Uterus (tissue), 4 donors: ENCODE measurements around the gene KPNA5. TPM values are rescaled to one million over a fixed set of nuclear protein-coding genes. Genes with fewer than 3 reads are reported as not detected.

Source experiments
- DNase-seq, 2 donors: peaks; one replicate each; pipeline ENCODE4 v3.0.0-alpha.2; 2019 to 2020
- H3K27ac ChIP-seq, 2 donors: fragments of 200-600 bp; sonication (generic); 1 replicate in 1 of 2; 2 replicates in 1 of 2; pipeline ENCODE4 v1.5.1; 2016 to 2018
- H3K27me3 ChIP-seq, 2 donors: fragments of 200-600 bp; sonication (generic); one replicate each; pipeline ENCODE4 v1.5.1; 2018 to 2019; ENCODE audit warnings: control low read depth in 1 of 2
- H3K36me3 ChIP-seq, 2 donors: fragments of 200-600 bp; sonication (generic); one replicate each; pipeline ENCODE4 v1.5.1; 2019; ENCODE audit warnings: control low read depth in 1 of 2
- H3K4me1 ChIP-seq, 2 donors: fragments of 200-600 bp; sonication (generic); one replicate each; pipeline ENCODE4 v1.5.1; 2018 to 2019; ENCODE audit warnings: control low read depth in 1 of 2
- H3K4me3 ChIP-seq, 2 donors: fragments of 200-600 bp; sonication (generic); 1 replicate in 1 of 2; 2 replicates in 1 of 2; pipeline ENCODE4 v1.5.1; 2018 to 2019; ENCODE audit warnings: mild to moderate bottlenecking in 1 of 2
- H3K9me3 ChIP-seq, 2 donors: fragments of 200-600 bp; sonication (generic); one replicate each; pipeline ENCODE4 v1.5.1; 2019; ENCODE audit warnings: control low read depth in 1 of 2
- CTCF ChIP-seq, 4 experiments: fragments of 200-600 bp in 2 of 4; fragments of 450-650 bp in 2 of 4; sonication (generic) in 2 of 4; IDR thresholded peaks; one replicate each; pipeline ENCODE4 v1.5.1; 2016 to 2019; ENCODE audit warnings: antibody characterized with exemption in 4 of 4, mild to moderate bottlenecking in 2 of 4, moderate library complexity in 1 of 4
- POLR2A ChIP-seq, 2 donors: fragments of 450-650 bp; IDR thresholded peaks; one replicate each; pipeline ENCODE4 v1.6.1; 2016; ENCODE audit warnings: antibody characterized with exemption in 2 of 2, mild to moderate bottlenecking in 1 of 2, moderate library complexity in 1 of 2
- intact Hi-C: fragments of 100-400 bp; cut with DNase I; formaldehyde crosslinking; loops from one replicate; pipeline ENCODE4 v1.15.1; 2023; ENCODE audit warnings: low total_unique reads
- total RNA-seq, 4 donors: library from RNA; depleted of rRNA in 3 of 4; stranded (reverse); fragments of >200 nt in 3 of 4; gene quantifications; one replicate each; pipeline versions ENCODE4 v1.1.0 to v1.2.4, GENCODE V29; 2014 to 2023
- donor health status: DM: yes; HTN: yes; CAD: no.

KPNA5 gene
- total RNA-seq, 4 donors from 2014 or later: 5.6 to 48.3 (median 27.7) TPM

GRCh38 chr6:116666869-116667268 lies 14.1 kb upstream of the KPNA5 start:
- H3K36me3 ChIP-seq: no peaks in the 10 kb centered on the region
- no peak overlapping the region for H3K4me3 ChIP-seq
- intact Hi-C loops: no loop called here
- no peaks in the 10 kb centered on the region for H3K9me3 ChIP-seq
- H3K27me3 ChIP-seq: no peaks in the 10 kb centered on the region
- DNase-seq: no peak
- H3K27ac ChIP-seq: no peak overlapping the region
- H3K4me1 ChIP-seq: no peaks in the 10 kb centered on the region
- no peak for TF ChIP-seq CTCF (IDR thresholded peaks at IDR 0.05)
- no peak for TF ChIP-seq POLR2A (IDR thresholded peaks at IDR 0.05)

- Histone ChIP-seq H3K36me3 (no peaks in the 10 kb centered on the region), H3K27ac (peak overlapping the region in 1 of 2 donors; percentile 66), H3K4me1 (no peaks in the 10 kb centered on the region), H3K27me3 (no peaks in the 10 kb centered on the region), H3K9me3 (no peaks in the 10 kb centered on the region), H3K4me3 (peak overlapping the region; percentile 82 to 93)
- TF ChIP-seq POLR2A (IDR thresholded peaks at IDR 0.05) (no peak), CTCF (IDR thresholded peaks at IDR 0.05) (no peak)
- no peak for DNase-seq
- intact Hi-C loops: no loop called here
Measured at GRCh38 chr6:116667623-116668022, 13.4 kb upstream of the KPNA5 start.

- H3K4me3 ChIP-seq: no peak overlapping the region
- TF ChIP-seq CTCF (IDR thresholded peaks at IDR 0.05) (no peak), POLR2A (IDR thresholded peaks at IDR 0.05) (no peak)
- intact Hi-C loops: no loop called here
- H3K4me1 ChIP-seq: no peaks in the 10 kb centered on the region
- no peak for DNase-seq
- no peak overlapping the region for H3K27ac ChIP-seq
- H3K9me3 ChIP-seq: no peaks in the 10 kb centered on the region
- H3K27me3 ChIP-seq: no peaks in the 10 kb centered on the region
- no peaks in the 10 kb centered on the region for H3K36me3 ChIP-seq
Measured at GRCh38 chr6:116672306-116672705, 8.7 kb upstream of the KPNA5 start.

- no peak overlapping the region for H3K27ac ChIP-seq
- TF ChIP-seq CTCF (IDR thresholded peaks at IDR 0.05): no peak
- TF ChIP-seq POLR2A (IDR thresholded peaks at IDR 0.05): no peak
- no peaks in the 10 kb centered on the region for H3K27me3 ChIP-seq
- no peaks in the 10 kb centered on the region for H3K36me3 ChIP-seq
- intact Hi-C loops: no loop called here
- H3K4me3 ChIP-seq: no peak overlapping the region
- H3K9me3 ChIP-seq: no peaks in the 10 kb centered on the region
- H3K4me1 ChIP-seq: no peaks in the 10 kb centered on the region
- DNase-seq: no peak
Measured at GRCh38 chr6:116676021-116676420, 5.0 kb upstream of the KPNA5 start.

GRCh38 chr6:116682334-116682712 lies 1.3 kb downstream of the KPNA5 start:
- no peak for TF ChIP-seq POLR2A (IDR thresholded peaks at IDR 0.05)
- no peak for TF ChIP-seq CTCF (IDR thresholded peaks at IDR 0.05)
- H3K36me3 ChIP-seq: no peaks in the 10 kb centered on the region
- peaks cover 0 to 4% of the 10 kb centered on the region in 2 donors for H3K4me1 ChIP-seq
- H3K4me3 ChIP-seq: peak overlapping the region in 1 of 2 donors; percentile 61
- H3K9me3 ChIP-seq: no peaks in the 10 kb centered on the region
- peak in 1 of 2 donors; percentile 24 for DNase-seq
- H3K27me3 ChIP-seq: no peaks in the 10 kb centered on the region
- intact Hi-C loops: no loop called here
- peak overlapping the region in 1 of 2 donors; percentile 86 for H3K27ac ChIP-seq
